Suppressor macrophage treated with lipopolysaccharide for 1 hour (primary cell): ENCODE measurements around the gene NTRK2.

Experiments
- DNase-seq, 3 donors: peaks; one replicate each; pipeline ENCODE4 v3.0.0-alpha.2; 2020 to 2022

The NTRK2 gene

GRCh38 chr9:84993105-84993504 is 323.6 kb downstream of the NTRK2 start:
- no peak for DNase-seq

DNA sequence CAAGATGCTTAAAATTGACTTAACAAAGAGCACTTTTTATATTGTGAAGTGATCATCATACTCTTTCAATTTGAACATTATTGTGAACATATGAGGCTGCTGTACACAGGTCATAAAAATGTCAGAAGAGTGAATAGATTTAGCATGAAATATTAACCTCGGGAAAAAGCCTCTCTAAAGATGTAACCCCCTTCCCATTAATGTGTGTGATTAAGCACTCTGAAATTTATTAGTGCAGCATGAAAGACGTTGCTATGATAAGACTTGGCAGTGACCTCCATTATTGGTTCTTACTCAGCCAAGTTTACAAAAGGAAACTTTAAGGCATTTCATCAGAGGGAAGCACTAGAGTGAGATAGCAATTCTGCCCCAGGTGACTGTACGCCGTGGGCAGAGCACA is 326.5 kb downstream of the NTRK2 start:
- DNase-seq: no peak

GRCh38 chr9:84996716-84997115 is 327.2 kb downstream of the NTRK2 start:
- no peak for DNase-seq

DNA sequence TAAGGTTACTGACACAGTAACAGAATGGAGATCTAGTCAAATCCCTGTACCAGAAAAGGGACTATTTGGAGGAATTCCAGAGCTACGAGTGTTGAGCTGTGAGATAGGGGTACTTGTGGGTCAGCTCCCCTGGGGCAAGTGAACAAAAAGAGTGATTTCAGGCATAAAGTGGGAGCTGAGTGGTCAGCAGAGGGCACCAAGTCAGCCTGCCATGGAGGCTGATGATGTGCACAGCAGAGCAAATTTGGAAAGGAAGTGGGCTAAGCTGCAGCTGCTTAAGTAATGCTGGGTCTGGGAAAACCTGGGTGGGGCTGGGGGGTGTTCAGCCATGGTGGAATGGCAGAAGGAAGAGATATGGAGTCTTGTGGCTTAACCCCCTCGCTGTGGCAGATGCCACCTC is 327.9 kb downstream of the NTRK2 start:
- no peak for DNase-seq

GRCh38 chr9:84998639-84999038 is 329.1 kb downstream of the NTRK2 start:
- no peak for DNase-seq

DNA sequence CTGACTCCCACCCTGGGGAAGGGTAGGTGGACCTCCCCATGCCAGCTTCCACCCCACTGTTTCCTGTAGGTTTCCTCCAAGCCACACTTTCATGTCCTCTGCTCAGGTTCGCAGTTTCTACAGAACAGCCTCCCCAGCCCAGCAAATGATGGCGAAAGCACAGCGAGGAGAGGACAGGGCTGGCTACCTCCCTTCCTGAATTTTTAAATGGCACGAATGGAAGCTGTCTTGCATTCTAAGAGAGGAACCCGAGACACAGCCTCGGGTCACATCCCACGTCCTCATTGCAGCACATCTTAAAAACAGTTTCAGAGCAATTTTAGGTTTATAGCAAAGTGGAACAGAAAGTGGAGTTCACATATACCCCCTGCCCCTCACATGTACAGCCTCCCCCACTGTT is 330.3 kb downstream of the NTRK2 start:
- no peak for DNase-seq

GRCh38 chr9:85001925-85002324 is 332.4 kb downstream of the NTRK2 start:
- DNase-seq: no peak

- DNase-seq: no peak
These were observed 335.4 kb downstream of the NTRK2 start for GRCh38 chr9:85004818-85005413.

GRCh38 chr9:85007748-85008147 is 338.2 kb downstream of the NTRK2 start:
- DNase-seq: no peak

DNA sequence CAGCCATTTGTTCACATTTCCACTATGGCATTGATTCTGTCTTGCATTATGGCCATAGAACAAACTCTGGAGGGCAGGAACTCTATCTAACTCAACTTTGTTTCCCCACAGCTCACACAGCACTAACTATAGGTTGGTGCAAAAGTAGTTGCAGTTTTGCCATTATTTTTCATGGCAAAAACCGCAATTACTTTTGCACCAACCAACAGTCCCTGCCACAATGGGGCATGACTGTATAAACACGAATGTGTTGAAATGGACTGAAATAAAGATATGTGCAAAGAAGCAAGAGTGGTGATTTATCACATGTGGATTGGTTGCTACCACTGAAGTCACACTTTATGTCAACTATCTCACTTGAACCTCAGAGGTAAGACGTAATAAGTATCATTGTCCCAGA is 338.7 kb downstream of the NTRK2 start:
- DNase-seq: no peak

- DNase-seq: no peak
These were observed 339.7 kb downstream of the NTRK2 start for GRCh38 chr9:85009251-85009650.

- DNase-seq: no peak
These were observed 344.2 kb downstream of the NTRK2 start for GRCh38 chr9:85013703-85014102.

- DNase-seq: no peak
These were observed 344.8 kb downstream of the NTRK2 start for GRCh38 chr9:85014292-85014691.

DNA sequence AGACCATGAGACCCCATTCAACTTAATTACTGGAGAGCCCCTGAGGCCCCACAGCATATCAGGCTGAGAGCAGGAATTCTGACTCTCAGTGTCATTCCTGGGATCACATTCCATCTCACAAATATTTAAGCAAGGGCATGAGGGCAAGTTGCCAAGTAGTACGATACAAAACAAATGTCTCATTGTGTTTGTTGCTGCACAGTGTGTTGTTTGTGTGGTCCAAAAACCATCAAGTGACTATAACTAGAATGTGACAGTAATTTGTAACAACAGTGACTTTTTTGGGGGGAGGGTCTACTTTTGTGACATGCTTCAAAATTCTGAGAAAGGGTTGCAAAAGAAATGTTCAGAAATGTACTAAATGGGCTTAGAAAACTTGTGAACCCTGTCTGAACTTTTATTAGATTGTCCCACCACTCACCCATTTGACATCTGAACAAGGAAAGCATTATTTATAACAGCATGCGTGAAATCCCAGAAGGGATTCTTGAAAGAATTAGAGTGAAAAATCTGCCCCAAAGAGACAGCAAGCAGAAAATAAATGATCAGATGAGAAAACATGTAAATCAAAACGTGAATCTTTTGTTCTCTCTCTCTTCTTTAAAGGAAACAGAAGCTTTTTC is 347.0 kb downstream of the NTRK2 start:
- DNase-seq: no peak

GRCh38 chr9:85020791-85021190 is 351.3 kb downstream of the NTRK2 start:
- DNase-seq: no peak

DNA sequence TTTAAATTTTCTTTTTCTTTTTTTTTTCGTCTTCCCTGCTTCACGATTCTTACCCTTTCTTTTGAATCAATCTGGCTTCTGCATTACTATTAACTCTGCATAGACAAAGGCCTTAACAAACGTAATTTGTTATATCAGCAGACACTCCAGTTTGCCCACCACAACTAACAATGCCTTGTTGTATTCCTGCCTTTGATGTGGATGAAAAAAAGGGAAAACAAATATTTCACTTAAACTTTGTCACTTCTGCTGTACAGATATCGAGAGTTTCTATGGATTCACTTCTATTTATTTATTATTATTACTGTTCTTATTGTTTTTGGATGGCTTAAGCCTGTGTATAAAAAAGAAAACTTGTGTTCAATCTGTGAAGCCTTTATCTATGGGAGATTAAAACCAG is 352.2 kb downstream of the NTRK2 start:
- no peak for DNase-seq

DNA sequence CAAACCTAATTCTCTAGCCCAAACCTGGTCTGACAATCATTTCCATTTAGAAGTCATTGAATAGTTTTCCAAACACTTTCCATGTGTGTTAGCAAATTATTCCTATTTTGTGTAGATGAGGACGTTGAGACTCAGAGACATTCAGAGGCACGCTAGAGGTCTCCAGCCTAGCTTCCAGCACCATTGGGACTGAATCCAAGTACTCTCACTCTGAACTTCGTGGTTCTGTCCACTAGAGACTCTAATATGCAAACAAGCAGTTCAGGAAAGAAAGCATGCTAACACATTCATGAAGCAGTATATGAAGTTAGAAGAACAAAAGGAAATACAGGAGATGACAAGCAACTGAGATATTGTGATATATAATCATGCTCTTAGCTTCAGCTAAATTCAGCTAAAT is 354.8 kb downstream of the NTRK2 start:
- no peak for DNase-seq

DNA sequence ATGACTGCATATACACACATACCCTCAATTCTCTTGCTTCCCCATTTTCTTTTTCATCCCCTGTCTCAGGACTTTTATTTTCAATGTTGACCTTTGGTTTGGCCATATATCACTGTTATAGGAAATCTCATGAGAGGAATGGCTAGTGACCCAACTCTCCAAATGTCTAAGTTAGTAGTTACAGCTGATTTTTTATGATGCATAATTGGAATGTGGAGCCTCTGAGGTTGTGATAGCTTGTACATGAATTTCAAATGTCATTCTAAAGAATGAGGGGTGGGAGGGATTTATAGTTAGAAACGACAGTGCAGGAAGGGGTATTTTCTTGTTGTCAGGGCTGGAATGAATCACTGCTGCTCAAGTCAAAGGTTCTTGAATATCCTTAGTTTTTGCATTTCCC is 356.1 kb downstream of the NTRK2 start:
- DNase-seq: no peak

DNA sequence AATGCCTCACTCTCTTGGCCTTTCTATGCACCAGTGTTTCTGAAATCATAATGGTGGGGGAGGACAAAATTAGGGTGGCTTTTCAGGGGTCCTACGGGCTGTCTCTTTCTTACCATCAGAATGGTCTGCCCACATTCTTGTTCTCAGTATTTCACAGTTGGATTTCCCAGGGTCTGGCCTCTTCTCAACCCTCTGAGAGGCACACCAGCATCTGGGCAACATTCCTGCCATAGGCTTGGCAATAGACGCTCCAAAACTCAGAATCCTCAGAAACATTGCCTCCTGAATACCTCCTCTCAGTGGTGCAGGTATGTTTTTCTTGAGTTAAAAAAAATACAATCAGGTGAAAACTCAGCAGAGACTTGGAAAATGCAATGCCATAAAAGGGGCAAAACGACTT is 358.3 kb downstream of the NTRK2 start:
- no peak for DNase-seq

GRCh38 chr9:85030316-85030715 is 360.8 kb downstream of the NTRK2 start:
- no peak for DNase-seq

DNA sequence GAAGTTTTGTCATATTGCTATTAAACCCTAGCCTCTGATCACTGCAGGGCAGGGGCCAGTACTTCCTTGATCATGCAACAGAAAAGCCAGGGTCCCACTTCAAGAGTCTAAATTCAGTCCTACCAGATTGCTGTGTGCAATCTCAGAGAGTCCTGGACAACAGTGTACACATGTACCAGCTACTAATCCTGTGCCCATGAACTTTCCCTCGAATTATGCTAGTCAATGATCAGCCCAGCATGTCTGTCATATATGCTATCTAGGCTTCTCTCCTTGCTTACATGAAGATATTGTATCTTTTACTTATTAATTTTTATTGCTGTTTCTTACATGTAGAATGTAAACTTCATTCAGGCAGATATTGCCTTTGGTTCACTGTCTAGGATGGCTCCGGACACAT is 367.0 kb downstream of the NTRK2 start:
- no peak for DNase-seq

- DNase-seq: no peak
These were observed 368.5 kb downstream of the NTRK2 start for GRCh38 chr9:85038061-85038460.

DNA sequence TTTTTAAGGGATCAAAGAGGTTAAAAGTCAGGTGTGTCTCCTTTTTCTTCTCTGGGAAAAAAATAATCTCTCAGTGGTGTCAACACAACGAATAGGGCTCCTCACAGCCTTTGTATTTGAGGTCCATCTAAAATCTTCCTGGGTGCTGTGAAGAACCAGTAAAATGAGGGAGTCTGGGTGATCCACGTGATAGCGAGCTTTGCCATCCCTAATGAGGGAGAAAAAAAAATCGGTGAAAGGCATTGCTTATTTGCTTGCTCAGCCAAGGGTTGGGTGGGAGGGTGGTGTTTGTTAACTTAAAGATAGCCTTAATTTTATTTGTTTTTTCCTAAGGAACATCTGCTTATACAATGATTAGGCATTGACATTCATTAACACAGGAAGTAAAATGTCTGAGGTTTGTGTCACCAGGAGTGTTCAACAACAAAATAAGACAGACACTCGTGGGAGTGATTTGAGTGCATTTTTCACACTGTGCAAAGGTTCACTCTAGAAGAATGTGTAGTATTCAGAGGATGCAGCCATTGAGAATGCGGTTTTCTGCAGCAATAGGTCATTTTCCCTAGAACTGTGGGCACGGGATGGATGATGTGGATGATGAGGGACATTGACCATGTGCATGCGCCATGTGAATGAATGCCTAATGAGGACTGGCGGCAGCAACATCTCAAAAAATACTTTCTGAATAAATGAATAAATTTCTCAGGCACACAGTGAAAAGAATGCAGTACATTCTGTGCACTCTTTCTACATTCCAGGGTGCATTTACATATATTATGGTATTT is 369.5 kb downstream of the NTRK2 start:
- no peak for DNase-seq

DNA sequence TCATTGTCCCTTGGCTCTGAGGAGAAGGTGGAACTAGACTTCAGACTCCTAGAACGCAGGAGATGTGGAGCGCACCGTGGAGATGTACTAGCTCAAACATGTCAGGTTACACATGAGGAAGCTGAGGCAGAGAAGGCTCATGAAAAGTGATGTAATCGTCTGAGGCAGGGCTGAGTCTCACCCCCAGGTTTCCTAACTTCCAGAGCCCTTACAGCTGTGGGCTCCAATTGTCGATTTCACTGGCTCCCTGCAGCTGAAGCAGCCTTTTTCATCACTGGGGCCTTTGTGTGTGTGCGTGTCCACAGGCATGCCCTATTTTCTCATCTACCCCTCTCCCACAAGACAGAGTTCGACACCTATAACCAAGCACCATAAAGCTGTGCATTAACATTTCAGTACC is 370.6 kb downstream of the NTRK2 start:
- DNase-seq: no peak
